ENCODE results near the gene ZNF45.
"Not testable (repeated sequence)": the region's sequence is repeated elsewhere in the genome, so short reads cannot be mapped to it uniquely, and the experiment has no call there.

The ZNF45 gene

DNA sequence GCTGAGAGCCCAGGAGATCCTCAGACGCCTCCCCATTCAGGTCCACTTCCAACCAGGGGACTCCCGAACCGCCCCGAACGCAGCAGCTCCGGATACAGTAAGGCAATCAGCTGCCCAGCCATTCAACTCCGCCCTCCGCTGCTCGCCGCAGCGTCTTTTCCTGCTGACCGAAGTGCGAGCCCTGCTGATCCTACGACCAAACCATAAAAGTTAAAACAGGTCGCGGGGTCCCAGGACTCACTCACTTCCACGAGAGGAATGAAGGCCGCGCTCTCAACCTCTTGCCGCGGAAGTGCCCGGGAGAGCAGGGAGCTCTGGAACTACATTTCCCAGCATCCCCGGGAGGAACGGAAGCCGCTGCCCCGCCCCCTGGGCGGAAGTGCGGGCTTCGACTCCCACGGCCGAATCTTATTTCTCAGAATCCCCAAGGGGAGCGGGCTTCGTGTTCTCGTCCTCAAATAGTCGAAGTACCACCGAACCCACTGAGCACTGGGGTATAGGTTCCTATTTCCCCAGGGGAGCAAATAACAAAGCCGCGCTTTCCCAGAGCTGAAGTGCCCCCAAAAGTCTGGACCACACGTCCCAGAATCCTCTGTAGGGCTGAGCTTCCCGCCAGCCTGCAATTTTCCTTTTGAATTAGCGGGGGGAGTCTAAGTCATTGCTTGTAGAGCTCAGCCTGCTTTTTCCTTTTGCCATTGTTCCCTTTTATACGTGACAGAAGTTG is at the start of gene ZNF45:
TSS of gene ZNF45 (minus strand) at position 298 of the 724 bp plus-strand sequence. CDS start 13,097 bp downstream, outside the sequence.
- DNase-seq = peak; percentile 76 to 88

DNA sequence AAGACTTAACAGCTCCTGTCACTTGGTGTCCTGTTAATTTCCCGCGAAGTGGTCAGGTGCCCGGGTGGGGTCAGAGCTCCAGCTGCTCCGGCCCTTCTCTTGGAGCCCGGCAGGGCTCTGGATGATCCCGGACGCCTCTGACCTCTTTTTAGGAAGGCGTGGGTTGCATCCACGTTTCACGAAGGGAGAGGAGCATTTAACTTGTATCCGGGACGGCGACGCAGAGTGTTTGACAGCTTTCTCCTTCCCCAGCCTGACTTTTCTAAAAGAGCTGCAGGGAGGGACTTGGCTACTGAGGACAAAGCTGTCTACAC is 49.6 kb upstream of the ZNF45 start:
- no peak for DNase-seq

GRCh38 chr19:43983912-43984686 is 49.0 kb upstream of the ZNF45 start, which contains the start of gene ZNF155:
ZNF155 (plus strand) TSS chr19:43984188; CDS start chr19:43988544, 4,356 bp downstream.
- peak; percentile 80 to 94 for DNase-seq

GRCh38 chr19:43983544-43983911 is 48.4 kb upstream of the ZNF45 start:
- no peak for DNase-seq

DNA sequence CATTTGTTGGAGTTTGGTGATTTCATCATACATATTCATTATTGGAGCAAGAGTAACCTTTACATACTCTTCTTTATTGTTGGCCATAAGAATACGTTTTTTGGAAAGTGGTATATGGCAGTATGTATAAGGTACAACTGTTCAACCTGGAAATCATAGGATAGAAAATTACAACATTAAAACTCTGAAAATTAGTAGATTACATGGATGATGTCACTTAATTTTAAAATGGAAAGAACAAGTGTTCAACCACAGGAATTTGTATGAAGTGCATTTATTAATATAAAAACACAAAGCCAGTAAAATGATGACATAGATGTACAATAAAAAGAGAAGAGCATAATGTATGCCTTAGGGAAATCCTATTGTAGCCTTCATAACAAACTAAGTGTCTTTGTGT is 41.6 kb upstream of the ZNF45 start:
- DNase-seq = no peak

DNA sequence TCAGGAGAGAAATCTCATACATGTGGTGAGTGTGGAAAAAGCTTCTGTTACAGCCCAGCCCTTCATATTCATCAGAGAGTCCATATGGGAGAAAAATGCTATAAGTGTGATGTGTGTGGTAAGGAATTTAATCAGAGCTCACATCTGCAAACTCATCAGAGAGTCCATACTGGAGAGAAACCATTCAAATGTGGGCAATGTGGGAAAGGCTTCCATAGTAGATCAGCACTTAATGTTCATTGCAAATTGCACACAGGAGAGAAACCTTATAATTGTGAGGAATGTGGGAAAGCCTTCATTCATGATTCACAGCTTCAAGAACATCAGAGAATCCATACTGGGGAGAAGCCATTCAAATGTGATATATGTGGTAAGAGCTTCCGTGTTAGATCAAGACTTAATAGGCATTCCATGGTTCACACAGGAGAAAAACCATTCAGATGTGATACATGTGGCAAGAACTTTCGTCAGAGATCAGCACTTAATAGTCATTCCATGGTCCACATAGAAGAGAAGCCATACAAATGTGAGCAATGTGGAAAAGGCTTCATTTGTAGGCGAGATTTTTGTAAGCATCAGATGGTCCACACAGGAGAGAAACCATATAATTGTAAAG is 31.1 kb upstream of the ZNF45 start:
- no peak for DNase-seq

DNA sequence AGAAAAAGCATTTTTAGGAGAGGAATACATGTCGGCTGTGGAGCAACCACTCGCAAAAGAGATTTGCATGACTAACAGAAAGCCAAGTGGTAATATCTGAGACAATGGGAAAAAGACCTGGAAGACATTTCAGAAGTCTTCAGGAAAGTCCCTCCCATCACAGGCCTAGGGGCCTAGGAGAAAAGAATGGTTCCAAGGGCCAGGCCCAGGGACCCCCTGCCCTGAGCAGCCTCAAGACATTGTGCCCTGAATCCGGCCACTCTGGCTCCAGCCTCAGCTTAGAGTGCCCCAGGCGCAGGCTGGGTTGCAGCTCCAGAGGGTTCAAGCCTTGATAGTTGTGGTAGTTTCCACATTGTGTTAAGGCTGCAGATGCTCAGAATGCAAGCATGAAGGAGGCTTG is 25.3 kb upstream of the ZNF45 start:
- DNase-seq = no peak

GRCh38 chr19:43957891-43958290 is 22.8 kb upstream of the ZNF45 start:
- DNase-seq = no peak

DNA sequence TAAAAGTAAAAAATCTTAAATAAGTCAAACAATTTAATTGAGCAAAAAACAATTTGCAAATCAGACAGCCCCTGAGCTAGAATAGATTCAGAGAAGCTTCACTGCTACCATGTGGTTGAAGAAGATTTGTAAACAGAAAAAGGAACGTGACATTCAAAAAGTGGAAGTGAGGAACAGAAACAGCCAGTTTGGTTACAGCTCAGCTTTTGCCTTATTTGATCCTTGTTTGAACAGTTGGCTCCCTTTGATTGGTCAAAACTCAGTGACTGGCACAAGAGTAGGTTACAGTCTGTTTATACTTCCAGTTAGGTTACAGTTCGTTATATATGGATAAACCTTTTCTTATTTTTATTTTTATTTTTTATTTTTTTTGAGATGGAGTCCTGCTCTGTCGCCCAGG is 21.7 kb upstream of the ZNF45 start:
- DNase-seq = no peak

DNA sequence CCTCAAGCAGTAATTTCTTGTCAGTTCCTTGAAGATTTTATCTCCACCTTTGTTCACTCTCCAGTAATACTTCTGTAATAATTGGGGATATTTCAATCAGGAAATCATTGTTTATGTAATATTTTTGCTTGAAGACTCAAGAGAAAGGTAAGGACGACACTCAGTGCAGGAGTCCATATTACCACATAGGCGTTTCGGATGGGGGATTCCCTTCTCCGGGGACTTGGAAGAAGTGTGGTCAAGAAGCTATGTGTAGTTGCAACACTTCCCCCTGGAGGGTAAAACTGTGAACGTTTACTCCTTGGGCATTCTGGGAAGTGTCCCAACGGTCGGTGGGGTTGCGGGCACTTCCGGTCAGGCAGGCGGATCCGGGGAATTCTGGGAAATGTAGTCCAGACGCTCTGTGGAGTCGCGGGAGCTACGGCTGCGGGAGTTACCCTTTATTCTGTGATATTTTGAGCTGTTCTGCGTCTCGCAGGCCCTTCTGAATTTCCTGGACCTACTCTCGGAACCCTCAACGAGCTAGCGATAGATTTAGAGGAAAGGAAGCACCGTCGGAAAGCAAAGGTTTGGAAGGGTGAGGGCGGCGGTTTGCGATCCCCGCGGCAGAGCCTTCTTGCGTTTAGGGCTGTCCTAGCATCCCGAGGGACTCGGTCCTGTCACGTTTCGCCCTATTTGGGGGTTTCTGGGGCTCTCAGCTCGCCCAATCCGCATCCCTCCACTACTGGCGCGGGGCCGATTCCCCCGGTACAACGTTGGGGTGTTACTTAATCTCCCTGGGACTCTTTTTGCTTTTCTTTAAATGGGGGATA is 16.0 kb upstream of the ZNF45 start, which contains the start of gene ZNF221:
TSS of gene ZNF221 (plus strand) at position 395 of the 812 bp plus-strand sequence. CDS start 11,499 bp downstream, outside the sequence.
- peak; percentile 65 to 72 for DNase-seq

DNA sequence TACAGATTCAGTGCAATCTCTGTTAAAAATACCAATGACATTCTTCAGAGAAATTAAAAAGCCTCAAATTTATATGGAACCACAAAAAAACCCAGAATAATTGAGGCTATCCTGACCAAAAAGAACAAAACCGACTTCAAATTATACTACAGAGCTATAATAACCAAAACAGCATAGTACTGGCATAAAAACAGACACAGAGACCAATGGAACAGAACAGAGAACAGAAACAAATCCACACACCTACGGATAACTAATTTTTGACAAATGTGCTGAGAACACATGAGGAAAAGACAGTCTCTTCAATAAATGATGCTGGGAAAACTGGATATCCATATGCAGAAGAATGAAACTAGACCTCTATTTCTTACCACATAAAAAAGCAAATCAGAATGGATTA is 14.7 kb upstream of the ZNF45 start:
- not testable (repeated sequence) for DNase-seq

GRCh38 chr19:43947412-43947811 is 12.3 kb upstream of the ZNF45 start:
- DNase-seq = not testable (repeated sequence)

DNA sequence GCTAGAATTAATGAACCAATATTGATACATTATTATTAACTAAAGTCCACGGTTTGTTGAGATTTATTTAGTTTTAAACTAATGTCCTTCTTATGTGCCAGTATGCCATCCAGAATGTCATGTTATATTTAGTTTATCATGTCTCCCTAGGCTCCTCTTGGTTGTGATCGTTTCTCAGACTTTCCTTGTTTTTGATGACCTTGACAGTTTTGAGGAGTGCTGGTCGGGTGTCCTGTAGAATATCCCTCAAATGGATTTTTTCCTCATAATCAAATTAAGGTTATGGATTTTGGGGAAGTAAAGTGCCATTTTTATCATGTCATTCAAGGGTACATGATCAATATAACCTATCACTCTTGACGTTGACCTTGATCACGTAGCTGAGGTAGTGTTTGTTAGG is 6.1 kb upstream of the ZNF45 start:
- no peak for DNase-seq

DNA sequence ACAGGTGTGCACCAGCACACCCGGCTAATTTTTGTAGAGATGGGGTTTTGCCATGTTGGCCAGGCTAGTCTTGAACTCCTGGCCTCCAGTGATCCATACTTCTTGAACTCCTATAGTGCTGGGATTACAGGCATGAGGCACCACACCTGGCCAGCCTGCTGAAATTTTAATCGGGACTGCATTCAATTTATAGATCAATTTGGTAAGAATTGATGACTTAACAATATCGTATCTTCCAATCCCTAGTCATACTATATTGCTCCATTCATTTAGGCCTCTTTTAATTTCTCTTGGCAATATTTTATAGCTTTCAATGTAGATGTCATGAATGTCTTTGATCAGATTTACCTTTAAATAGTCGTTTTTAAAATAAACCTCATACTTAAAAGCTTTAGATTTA is 5.6 kb upstream of the ZNF45 start:
- no peak for DNase-seq

DNA sequence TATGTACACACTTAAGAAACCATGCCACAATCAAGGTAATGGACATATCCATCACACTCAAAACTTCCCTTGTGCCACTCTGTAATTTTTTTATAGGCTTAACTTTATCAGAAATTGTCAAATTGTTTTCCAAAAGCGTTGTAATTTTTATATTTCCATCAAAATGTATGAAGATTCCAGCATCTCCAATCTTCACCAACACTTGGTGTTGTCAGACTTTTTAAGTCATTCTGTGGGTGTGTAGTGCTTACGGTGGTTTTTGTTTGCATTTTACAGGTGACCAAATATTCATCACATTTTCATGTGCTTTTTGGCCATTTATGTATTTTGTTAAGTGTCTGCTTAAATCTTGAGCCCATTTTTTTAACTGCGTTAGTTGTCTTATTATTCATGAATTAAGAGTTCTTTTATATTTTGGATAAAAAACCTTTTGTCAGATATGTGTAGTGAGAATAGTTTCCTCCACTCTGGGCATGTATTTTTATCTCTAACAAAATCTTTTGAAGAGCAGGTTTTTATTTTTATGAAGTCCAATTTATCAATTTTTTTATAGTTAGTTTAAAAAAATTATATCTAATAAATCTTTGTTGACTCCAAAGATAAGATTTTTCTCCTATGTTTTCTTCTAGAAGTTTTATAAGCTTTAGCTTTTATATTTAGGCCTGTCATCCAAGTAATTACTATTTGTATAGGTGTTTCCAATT is 4.6 kb upstream of the ZNF45 start:
- no peak for DNase-seq

DNA sequence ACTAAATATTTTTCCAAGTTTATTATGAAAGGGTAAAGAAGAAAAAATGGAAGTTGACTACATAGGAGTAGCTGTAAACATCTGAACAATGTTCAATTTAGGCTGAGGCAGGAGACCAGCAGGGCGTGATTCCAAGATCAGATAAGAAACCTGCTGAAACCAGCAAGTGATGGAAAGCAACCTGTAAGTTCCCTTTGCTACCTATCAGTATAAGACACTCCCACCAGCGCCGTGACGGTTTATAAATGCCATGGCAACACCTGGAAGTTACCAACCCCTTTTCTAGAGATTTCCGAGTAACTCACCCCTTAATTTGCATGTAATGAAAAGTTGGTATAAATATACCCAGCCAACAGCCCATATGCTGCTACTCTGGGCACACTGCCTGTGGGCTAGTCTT is 1.1 kb upstream of the ZNF45 start:
- no peak for DNase-seq

DNA sequence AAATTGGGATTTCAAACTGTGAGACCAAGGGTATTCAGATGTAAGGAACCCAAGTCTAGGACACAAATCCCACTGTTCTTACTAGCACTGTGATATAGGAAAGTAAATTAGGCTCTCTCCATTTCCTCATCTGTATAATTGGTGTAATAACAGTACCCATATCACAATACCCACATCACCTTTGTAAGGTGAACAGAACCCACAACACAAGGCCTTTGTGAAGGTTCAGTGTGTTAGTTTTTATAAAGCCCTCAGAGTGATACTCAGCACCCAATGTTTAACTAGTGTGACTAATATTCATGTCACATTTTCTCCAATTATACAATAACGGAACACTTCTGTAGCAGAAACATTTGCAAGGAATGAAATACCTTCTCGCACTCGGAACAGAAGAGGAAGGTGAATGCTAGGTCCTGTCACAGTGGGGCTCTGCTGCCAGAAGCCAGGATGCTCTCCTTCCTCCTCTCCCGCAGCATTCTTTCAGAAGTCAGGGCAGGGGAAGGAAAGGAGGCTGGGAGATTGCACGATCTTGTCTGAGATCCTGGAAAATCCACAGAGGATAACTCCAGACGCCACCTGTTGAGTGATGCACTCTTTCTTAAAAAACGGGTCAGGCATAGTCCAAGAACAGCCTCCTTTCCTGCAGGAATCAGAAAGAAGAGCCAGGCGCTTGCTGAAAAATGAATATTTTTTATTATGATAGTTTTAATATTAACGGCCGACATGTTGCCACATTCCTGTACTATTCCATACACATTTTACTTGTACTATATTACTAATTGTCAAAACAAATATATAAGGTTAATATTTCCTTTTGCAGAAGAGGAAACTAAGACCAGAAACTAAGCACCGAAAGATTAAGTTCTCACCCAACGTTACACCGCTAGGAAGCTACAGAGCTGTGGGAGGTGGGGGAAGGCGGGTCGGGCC is 762 bp downstream of the ZNF45 start:
- DNase-seq = no peak

DNA sequence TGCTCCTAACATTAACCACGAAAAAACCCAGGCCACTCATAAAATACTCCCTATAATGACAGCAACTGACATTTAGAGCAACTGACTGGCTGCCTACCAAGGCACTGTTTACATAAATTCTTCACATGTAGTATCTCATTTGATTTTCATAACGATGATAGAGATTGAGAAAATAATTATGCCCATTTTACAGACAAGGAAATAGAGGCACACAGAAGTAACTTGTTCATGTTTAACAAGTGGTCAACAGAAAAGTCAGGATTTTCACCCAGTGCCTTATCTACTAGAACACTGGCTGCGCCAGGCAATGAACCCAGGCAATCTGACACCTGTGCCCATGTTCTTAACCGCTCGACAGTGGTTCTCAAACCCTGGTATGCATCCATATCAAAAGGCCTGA is 6.3 kb downstream of the ZNF45 start:
- no peak for DNase-seq

DNA sequence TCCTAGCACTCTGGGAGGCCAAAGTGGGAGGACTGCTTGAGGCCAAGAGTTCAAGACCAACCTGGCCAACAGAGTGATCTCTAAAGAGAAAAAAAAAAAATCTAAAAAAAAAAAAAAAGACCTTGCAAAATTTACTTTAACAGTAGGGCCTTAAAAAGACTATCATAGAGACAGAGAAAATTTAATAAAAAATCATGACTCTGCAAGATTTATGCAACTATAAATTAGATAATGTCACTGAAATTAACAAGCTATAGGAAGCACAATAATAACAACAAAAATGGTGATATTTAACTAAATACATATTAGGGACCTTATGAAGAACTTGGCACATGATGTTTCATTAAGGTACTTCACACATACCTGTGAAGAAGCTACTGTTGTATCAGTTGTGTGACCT is 11.2 kb downstream of the ZNF45 start:
- no peak for DNase-seq

DNA sequence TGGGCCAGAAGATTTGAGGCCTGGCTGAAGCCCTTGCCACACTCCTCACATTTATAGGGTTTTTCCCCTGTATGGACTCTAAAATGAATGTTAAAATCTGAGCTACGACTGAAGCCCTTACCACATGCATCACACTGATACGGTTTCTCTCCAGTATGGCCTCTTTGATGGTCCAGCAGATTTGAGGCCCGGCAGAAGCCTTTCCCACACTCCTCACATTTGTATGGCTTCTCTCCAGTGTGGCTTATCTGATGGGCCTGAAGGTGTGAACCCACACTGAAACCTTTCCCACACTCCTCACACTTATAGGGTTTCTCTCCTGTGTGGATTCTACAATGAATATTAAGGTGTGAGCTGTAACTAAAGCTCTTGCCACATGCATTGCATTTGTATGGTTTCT is 21.0 kb downstream of the ZNF45 start:
- DNase-seq = no peak

GRCh38 chr19:43913383-43913782 is 21.7 kb downstream of the ZNF45 start:
- no peak for DNase-seq

Measured in NCI-H187 (cell line).